Gastroesophageal sphincter (tissue), 3 donors: Measurements from ENCODE around the gene RNF7.

Experiments
- POLR2A ChIP-seq, 2 donors: fragments of 450-650 bp; IDR thresholded peaks; one replicate each; pipeline ENCODE4 v1.6.1; 2017; ENCODE audit warnings: antibody characterized with exemption in 2 of 2, mild to moderate bottlenecking in 2 of 2, moderate library complexity in 1 of 2
- POLR2AphosphoS5 ChIP-seq: sonication (generic); formaldehyde crosslinking; IDR thresholded peaks from one replicate; pipeline ENCODE4 v1.6.1; 2017; ENCODE audit warnings: antibody characterized with exemption
- TF ChIP-seq, protein P1 (sequence below), 4 experiments: fragments of 200-600 bp in 2 of 4; fragments of 450-650 bp in 2 of 4; sonication (generic) in 1 of 4; IDR thresholded peaks; one replicate each; pipeline ENCODE4 v1.5.1; 2017 to 2019; ENCODE audit warnings: antibody characterized with exemption in 4 of 4, mild to moderate bottlenecking in 2 of 4, moderate library complexity in 2 of 4

- TF ChIP-seq, protein P1, sequence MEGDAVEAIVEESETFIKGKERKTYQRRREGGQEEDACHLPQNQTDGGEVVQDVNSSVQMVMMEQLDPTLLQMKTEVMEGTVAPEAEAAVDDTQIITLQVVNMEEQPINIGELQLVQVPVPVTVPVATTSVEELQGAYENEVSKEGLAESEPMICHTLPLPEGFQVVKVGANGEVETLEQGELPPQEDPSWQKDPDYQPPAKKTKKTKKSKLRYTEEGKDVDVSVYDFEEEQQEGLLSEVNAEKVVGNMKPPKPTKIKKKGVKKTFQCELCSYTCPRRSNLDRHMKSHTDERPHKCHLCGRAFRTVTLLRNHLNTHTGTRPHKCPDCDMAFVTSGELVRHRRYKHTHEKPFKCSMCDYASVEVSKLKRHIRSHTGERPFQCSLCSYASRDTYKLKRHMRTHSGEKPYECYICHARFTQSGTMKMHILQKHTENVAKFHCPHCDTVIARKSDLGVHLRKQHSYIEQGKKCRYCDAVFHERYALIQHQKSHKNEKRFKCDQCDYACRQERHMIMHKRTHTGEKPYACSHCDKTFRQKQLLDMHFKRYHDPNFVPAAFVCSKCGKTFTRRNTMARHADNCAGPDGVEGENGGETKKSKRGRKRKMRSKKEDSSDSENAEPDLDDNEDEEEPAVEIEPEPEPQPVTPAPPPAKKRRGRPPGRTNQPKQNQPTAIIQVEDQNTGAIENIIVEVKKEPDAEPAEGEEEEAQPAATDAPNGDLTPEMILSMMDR (IDR thresholded peaks at IDR 0.05), result no peak
- no peak for TF ChIP-seq POLR2AphosphoS5
- TF ChIP-seq POLR2A (IDR thresholded peaks at IDR 0.05), result no peak
These were observed 52.1 kb downstream of the RNF7 start for GRCh38 chr3:141790171-141790570.
